Measurements from ENCODE around the gene EFCAB12.

EFCAB12 gene

GRCh38 chr3:129428376-129429079 lies at the start of gene EFCAB12:
Gene EFCAB12, minus strand, starts transcription at chr3:129428636. Its CDS starts 148 bp downstream, at chr3:129428488.
- DNase-seq = peak; percentile 85 to 87

GRCh38 chr3:129476586-129476985 lies 48.1 kb upstream of the EFCAB12 start:
- no peak for DNase-seq

DNA sequence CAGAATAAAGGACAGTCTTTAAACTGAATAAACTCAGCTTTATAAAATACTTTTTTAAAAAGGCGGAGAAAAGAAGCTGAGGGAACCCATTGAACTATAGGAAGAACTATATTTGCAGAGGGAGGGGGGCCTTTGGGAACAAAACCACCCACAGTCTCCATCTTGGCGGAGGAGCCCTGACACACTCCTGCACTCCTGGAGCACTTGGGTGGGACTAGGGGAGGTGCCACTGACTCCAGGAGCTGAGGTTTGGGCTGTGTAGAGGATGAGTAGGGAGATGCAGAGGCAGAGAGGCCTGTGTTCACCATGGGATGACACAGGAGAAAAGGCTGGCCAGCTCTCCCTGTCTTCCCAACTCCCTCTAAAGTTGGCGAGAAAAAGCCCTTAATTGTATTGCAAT lies 47.4 kb upstream of the EFCAB12 start:
- no peak for DNase-seq

DNA sequence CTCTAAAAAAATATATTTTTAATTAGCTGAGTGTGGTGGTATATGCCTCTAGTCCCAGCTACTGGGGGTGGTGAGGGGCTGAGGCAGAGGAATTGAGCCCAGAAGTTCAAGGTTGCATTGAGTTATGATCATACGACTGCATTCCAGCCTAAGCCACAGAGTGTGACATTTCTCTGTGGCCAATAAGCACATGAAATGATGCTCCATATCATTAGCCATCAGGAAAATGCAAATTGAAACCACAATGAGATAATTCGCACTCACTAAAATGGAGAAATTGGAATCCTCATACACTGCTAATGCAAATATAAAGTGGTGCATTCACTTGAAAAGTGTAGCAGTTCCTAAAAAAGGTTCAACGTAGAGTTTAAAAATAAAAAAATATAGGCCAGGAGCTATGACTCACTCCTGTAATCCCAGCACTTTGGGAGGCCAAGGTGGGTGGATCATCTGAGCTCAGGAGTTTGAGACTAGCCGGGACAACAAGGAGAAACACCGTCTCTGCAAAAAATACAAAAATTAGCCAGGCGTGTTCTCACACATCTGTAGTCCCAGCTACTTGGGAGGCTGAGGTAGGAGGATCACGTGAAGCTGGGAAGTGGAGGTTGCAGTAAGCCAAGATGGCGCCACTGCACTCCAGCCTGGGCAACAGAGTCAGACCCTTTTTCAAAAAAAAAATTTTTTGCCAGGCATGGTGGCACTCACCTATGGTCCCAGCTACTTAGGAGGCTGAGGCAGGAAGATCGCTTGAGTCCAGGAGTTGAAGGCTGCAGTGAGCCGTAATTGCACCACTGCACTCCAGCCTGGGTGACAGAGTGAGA lies 46.8 kb upstream of the EFCAB12 start:
- DNase-seq = no peak

GRCh38 chr3:129473769-129474152 lies 45.3 kb upstream of the EFCAB12 start:
- DNase-seq = no peak

- no peak for DNase-seq
Measured at GRCh38 chr3:129473067-129473768, 44.8 kb upstream of the EFCAB12 start.

DNA sequence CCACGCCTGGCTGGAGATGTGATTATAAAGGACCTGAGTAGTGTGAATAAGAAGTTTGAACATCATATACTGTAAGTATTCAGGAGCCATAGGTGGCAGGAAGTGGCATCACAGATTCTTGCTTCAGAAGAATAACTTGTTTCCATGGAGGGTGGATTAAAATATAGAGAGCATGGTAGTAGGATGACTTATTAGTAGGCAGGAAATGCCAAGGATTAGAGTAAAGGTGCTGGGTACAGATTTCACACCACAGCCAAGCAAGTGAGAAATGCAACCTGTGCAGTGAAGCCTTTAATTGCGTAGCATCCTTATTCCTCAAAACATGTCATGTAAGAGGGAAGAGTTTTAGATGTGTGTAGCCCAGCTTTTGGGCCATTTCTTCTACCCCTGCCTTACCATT lies 42.4 kb upstream of the EFCAB12 start:
- DNase-seq = no peak

GRCh38 chr3:129469026-129469425 lies 40.6 kb upstream of the EFCAB12 start:
- no peak for DNase-seq

DNA sequence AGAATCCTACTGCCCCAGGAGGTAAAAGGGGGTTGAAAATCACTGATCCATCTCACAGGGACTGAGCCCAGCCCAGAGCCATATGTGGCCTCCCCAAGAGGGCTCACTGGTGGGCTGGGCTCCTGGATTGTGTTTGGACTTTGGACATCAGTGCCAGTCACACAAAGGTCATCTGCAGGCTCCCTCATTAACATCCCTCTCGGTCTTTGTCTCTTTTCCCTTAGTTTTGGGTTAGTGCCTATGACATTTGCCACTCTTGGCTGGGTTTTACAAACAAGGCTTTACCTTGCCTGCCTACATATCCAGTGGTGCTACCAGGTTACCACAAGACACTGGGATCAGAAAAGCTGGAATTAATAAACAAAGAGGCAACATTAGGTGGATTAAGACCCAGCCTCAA lies 39.5 kb upstream of the EFCAB12 start:
- DNase-seq = no peak

GRCh38 chr3:129463716-129464115 lies 35.3 kb upstream of the EFCAB12 start:
- DNase-seq = no peak

DNA sequence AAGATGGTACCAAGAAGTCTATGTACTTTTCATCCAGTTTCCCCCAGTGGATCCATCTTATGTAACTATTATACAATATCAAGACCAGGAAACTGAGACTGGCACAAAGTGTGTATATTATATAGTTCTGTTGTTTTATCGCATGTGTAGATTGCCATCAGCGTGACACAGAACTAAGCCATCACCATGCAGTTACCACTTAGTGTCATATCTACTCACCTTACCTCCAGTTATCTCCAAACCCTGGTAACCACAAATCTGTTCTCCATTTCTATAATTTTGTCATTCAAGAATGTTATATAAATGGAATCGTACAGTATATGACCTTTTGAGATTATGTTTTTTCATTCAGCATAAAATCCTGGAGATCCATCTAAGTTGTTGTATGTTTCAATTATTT lies 34.7 kb upstream of the EFCAB12 start:
- DNase-seq = no peak

- no peak for DNase-seq
Measured at GRCh38 chr3:129462361-129462968, 34.0 kb upstream of the EFCAB12 start.

DNA sequence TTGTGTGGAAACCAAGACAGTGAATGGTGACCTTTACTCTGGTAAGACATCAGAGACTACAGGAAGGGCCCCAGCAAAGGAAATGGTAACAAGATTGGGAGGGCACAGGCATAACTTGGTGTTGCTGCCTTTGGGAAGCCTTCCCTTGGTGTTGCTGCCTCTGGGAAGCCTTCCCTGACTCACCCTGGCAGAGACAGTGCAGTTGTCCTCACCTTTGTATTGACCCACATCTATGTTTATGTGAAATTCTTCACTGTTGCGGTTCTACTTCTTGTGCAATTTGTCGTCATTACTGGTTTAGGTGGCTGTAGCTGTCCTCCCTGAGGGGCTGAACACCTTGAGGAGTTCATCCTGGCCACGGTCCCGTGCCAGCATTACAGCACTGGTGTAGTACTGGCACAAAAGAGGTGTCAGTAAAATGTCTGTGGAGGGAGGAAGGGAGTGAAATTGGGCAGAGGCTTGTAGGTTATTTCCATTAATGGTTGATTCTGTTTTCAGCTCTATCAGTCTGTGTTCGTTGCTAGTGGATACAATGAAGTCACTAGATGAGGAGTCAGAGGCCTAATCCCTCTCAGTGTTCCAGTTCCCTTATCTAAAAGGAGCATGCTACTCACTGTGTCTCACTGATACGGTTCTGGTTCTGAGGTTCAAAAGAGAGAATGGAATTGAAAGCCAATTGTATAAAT lies 33.2 kb upstream of the EFCAB12 start:
- DNase-seq = no peak

DNA sequence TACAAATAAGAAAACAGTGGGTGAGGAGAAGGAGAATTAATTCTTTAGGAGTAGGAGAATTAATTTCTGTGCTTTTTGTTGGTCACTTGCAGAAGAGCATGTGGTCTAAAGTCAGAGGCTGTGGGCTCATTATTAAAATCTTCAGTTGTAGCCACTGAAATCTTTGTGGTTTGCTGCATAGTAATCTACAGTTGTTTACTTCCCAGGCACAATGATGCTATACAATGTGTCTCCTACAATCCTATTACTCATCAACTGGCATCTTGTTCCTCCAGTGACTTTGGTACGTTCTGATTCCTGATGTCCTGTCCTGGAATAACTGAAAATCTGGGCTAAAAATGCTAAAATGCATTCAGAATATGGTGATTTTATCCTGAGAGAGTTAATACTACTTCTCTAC lies 32.6 kb upstream of the EFCAB12 start:
- DNase-seq = no peak

DNA sequence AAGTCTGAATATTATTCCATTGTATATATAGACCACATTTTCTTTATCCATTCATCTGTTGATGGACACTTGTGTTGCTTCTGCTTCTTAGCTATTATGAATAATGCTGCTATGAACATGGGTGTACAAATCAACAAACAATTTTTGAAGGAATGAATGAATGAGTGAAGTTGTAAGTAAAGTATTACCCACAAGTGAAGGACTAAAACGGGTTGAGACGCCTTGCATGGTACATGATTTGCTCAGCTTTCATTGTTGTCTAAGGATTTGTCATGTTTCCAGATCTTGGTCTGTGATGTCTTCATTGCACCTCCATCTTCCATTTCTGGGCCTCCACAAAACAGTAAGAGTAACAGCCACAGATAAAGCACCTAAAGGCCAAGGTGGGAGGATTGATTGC lies 32.1 kb upstream of the EFCAB12 start:
- no peak for DNase-seq

GRCh38 chr3:129460155-129460554 lies 31.7 kb upstream of the EFCAB12 start:
- DNase-seq = no peak

GRCh38 chr3:129453732-129454131 lies 25.3 kb upstream of the EFCAB12 start:
- no peak for DNase-seq

DNA sequence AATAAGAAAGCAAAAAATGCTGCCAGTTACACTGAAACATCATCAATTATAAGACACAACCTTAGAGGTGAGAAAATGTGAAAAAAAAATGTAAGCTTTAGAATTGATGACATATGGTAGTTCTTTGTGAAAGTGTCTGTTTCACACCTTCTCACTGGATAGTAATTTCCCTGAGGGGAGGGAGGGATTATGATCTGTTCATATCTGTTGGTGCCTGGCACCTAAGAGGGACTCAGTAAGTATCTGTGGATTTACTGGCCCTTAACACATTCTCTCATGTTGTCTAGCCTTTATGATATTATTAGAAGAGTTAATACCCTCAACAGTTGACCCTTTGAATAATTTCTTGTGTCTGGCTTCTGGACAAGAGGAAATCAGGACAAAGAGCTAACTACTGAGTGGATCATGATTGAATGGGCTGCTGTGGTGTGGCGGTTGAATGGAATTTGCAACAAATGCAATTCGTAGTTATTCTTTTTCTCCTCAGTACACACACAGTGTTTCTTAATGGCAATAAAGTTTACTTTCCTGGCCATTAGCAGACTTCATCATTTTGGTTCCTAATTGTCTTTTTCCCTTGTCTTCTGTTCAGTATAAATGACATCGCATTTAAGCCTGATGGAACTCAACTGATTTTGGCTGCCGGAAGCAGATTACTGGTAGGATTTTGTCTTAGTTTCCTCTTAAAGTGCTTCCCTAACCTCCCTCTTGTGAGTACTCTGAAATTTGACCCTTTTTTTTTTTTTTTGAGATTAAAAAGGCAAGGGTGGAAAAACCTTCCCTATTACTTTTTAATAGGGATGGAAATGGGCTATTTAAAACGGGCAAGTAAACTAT lies 21.1 kb upstream of the EFCAB12 start:
- no peak for DNase-seq

DNA sequence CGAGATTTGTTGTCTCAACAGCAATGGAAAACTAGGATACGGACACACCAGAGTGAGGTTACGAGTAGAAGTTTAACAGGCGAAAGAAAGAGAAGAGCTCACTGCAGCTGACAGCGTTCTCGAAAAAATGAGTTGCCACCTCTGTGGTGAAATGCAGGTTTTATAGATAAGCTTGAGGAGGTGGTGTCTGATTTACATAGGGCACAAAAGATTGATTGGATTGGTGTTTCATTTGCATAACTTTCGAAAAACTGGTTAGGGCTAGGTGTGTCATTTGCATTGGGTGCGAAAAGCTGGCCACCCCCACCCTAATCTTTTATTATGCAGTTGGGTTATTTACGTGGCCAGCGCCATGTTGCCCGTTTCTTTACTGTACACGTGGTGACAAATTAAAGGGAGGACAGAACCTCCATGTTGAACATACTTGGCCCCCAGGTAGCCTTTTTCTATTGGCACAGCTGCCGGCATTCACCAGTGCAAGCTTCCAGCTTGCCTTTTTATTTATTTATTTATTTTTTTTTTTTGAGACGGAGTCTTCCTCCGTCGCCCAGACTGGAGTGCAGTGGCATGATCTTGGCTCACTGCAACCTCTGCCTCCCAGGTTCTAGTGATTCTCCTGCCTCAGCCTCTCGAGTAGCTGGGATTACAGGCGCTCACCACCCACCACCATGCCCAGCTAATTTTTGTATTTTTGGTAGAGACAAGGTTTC lies 19.9 kb upstream of the EFCAB12 start:
- no peak for DNase-seq

DNA sequence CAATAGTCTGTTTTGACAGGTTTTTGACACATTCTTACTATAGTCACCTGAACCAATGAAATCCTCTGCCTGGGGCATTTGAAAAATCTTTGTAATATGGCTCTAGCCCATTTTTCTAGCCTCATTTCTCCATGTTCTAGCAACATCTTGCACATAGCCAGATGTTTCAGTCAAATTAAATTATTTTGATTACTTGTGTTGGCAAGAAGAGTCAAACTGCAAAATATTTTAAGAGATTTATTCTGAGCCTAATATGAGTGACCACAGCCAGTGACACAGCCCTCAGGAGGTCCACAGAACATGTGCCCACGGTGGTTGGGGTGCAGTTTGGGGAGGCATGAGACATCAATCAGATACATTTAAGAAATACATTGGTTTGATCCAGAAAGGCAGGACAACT lies 18.5 kb upstream of the EFCAB12 start:
- no peak for DNase-seq

GRCh38 chr3:129445471-129445870 lies 17.0 kb upstream of the EFCAB12 start:
- DNase-seq = no peak
